Loucy (cell line): ENCODE results near the gene EIF1.

Source experiments
- H2AFZ ChIP-seq: fragments of 200-600 bp; sonication (generic); 2 replicates; pipeline ENCODE4 v1.6.0; 2016; ENCODE audit warnings: antibody characterized with exemption, mild to moderate bottlenecking, low read length, moderate library complexity
- H3F3A ChIP-seq: fragments of 200-600 bp; 2 replicates; pipeline ENCODE4 v1.6.0; 2016; ENCODE audit warnings: antibody characterized with exemption, low read depth, mild to moderate bottlenecking
- H3K27me3 ChIP-seq: fragments of 200-600 bp; sonication (generic); 2 replicates; pipeline ENCODE4 v1.6.1; 2014; ENCODE audit warnings: low read length, mild to moderate bottlenecking; ENCODE audit not compliant: insufficient read depth, poor library complexity, severe bottlenecking
- H3K36me3 ChIP-seq: fragments of 200-600 bp; sonication (generic); 2 replicates; pipeline ENCODE4 v1.6.1; 2016; ENCODE audit warnings: low read length; ENCODE audit not compliant: insufficient read depth
- H3K4me1 ChIP-seq: fragments of 200-600 bp; sonication (generic); 2 replicates; pipeline ENCODE4 v1.5.1; 2014; ENCODE audit warnings: low read length, mild to moderate bottlenecking; ENCODE audit not compliant: insufficient read depth, poor library complexity, severe bottlenecking
- H3K4me2 ChIP-seq: fragments of 200-600 bp; sonication (generic); 2 replicates; pipeline ENCODE4 v1.6.0; 2014; ENCODE audit warnings: antibody characterized with exemption, low read length, low read depth, mild to moderate bottlenecking; ENCODE audit not compliant: poor library complexity, severe bottlenecking
- H3K4me3 ChIP-seq: fragments of 200-600 bp; sonication (generic); 2 replicates; pipeline ENCODE4 v1.5.1; 2014; ENCODE audit warnings: low read length, mild to moderate bottlenecking, mixed read lengths; ENCODE audit not compliant: poor library complexity, severe bottlenecking
- H3K79me2 ChIP-seq: fragments of 200-600 bp; sonication (generic); 2 replicates; pipeline ENCODE4 v1.6.1; 2014; ENCODE audit warnings: low read length; ENCODE audit not compliant: insufficient read depth
- H3K9ac ChIP-seq: fragments of 200-600 bp; sonication (generic); 2 replicates; pipeline ENCODE4 v1.6.0; 2014; ENCODE audit warnings: mild to moderate bottlenecking, low read depth, low read length, moderate library complexity; ENCODE audit not compliant: poor library complexity, severe bottlenecking
- H3K9me2 ChIP-seq: fragments of 200-600 bp; sonication (generic); replicated peaks from 2 replicates; pipeline ENCODE4 v1.6.1; 2016; ENCODE audit warnings: low read depth, low read length, mixed read lengths
- H3K9me3 ChIP-seq: fragments of 200-600 bp; sonication (generic); 2 replicates; pipeline ENCODE4 v1.6.1; 2014; ENCODE audit warnings: mild to moderate bottlenecking, antibody characterized with exemption, low read length, low read depth; ENCODE audit not compliant: insufficient read depth
- H4K20me1 ChIP-seq: fragments of 200-600 bp; sonication (generic); 2 replicates; pipeline ENCODE4 v1.6.0; 2014; ENCODE audit warnings: antibody characterized with exemption, low read length, mild to moderate bottlenecking; ENCODE audit not compliant: insufficient read depth, poor library complexity, severe bottlenecking
- EZH2phosphoT487 ChIP-seq: fragments of 200-600 bp; IDR thresholded peaks from 2 replicates; pipeline ENCODE4 v1.6.1; 2018; ENCODE audit warnings: antibody characterized with exemption, mild to moderate bottlenecking, moderate library complexity, borderline replicate concordance
- TF ChIP-seq, protein P1 (sequence below): fragments of 200-600 bp; sonication (generic); conservative IDR thresholded peaks from 2 replicates; pipeline ENCODE4 v1.5.1; 2014; ENCODE audit warnings: mild to moderate bottlenecking, antibody characterized with exemption, low read length

The EIF1 gene

DNA sequence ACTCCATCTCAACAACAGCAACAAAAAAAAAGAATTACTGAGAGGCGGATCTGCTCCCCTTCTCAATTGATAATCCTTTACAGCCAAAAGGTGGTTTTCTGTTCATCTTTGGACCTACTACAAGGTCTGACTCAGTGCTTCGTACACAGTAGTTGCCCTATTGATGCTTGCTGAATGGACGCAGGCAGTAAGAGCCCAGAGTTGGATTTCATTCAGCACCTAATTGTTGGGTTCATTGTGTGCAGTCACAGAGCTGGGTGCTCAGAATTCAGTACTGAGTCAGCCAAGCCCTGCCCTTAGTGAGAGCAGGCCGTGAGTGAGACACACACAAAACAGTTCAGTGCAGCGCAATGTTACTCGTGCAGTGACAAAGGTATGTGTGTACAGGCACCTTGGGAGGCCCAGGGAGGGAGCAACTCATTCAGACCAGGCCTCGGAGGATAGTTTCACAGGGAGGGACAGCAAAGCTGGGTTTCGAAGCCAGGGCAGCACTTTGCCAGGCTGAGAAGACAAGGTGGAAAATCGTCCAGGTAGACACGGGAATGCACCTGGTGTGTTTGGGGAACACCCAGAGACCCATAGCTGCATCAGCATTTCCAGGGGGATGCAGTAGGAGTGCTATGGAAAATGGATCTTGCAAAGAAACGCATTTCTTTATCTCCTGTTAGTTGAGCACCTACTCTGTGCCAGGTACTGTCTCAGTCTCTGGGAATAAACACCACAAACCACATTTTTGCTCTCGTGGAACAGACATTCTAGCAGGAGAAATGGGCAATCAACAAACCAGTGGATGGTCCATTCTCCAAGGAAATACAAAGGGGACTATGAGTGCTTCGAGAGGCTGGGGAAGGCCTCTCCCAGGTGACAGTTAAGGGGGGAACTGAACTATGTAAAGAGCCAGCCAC, 46.2 kb upstream of the EIF1 start:
- TF ChIP-seq EZH2phosphoT487 = no peak
- TF ChIP-seq, protein P1, sequence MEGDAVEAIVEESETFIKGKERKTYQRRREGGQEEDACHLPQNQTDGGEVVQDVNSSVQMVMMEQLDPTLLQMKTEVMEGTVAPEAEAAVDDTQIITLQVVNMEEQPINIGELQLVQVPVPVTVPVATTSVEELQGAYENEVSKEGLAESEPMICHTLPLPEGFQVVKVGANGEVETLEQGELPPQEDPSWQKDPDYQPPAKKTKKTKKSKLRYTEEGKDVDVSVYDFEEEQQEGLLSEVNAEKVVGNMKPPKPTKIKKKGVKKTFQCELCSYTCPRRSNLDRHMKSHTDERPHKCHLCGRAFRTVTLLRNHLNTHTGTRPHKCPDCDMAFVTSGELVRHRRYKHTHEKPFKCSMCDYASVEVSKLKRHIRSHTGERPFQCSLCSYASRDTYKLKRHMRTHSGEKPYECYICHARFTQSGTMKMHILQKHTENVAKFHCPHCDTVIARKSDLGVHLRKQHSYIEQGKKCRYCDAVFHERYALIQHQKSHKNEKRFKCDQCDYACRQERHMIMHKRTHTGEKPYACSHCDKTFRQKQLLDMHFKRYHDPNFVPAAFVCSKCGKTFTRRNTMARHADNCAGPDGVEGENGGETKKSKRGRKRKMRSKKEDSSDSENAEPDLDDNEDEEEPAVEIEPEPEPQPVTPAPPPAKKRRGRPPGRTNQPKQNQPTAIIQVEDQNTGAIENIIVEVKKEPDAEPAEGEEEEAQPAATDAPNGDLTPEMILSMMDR = no peak
- no peaks in the 10 kb centered on the region for H3K4me1 ChIP-seq
- no peaks in the 10 kb centered on the region for H3K9me2 ChIP-seq
- no peak overlapping the region for H3K4me2 ChIP-seq
- H3K9me3 ChIP-seq = no peaks in the 10 kb centered on the region
- no peaks in the 10 kb centered on the region for H4K20me1 ChIP-seq
- H3K4me3 ChIP-seq = no peak overlapping the region
- H3K36me3 ChIP-seq = no peaks in the 10 kb centered on the region
- H3K9ac ChIP-seq = no peak overlapping the region
- H2AFZ ChIP-seq = no peak overlapping the region
- no peaks in the 10 kb centered on the region for H3K27me3 ChIP-seq
- no peaks in the 10 kb centered on the region for H3F3A ChIP-seq
- no peaks in the 10 kb centered on the region for H3K79me2 ChIP-seq

DNA sequence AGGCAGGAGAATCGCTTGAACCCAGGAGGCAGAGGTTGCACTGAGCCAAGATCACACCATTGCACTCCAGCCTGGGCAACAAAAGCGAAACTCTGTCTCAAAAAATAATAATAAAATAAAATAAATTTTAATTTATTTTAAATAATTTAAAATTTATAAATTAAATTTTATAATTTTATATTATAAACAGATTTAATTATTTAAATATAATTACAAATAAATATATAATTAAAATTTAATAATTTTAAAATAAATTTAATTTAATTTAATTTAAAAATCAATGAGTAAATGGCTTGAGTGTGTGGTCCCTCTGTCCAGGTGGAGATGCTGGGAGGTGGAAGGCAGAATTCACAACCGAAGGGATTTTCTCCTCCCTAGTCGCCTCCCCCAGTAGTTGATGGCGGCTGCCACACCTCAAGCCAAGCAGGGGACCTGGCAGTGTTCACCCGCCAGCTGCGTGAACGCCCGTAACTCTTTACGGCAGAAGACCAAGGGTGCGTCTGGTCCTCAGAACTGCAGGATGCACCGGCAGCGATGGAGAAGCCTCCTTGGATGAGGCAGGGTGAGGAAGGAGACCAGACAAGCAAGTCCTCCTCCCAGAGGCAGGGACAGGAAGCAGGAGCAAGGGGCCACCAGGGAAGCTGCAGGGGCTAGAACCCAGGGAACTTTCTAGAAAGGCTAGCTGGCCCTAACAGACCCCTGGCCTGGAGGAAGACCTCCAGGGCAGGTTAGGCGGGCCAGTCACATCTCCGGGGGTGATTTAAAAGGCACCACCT, 41.5 kb upstream of the EIF1 start:
- no peaks in the 10 kb centered on the region for H4K20me1 ChIP-seq
- H3K9ac ChIP-seq = peak overlapping the region; percentile 27
- no peaks in the 10 kb centered on the region for H3K9me2 ChIP-seq
- no peaks in the 10 kb centered on the region for H3K36me3 ChIP-seq
- H3K79me2 ChIP-seq = no peaks in the 10 kb centered on the region
- H3F3A ChIP-seq = no peaks in the 10 kb centered on the region
- H3K9me3 ChIP-seq = no peaks in the 10 kb centered on the region
- peak overlapping the region; percentile 79 for H3K4me2 ChIP-seq
- peak overlapping the region; percentile 79 for H2AFZ ChIP-seq
- no peaks in the 10 kb centered on the region for H3K27me3 ChIP-seq
- H3K4me3 ChIP-seq = peak overlapping the region; percentile 67
- peaks cover 7% of the 10 kb centered on the region for H3K4me1 ChIP-seq
- TF ChIP-seq, protein P1 = no peak
- no peak for TF ChIP-seq EZH2phosphoT487

DNA sequence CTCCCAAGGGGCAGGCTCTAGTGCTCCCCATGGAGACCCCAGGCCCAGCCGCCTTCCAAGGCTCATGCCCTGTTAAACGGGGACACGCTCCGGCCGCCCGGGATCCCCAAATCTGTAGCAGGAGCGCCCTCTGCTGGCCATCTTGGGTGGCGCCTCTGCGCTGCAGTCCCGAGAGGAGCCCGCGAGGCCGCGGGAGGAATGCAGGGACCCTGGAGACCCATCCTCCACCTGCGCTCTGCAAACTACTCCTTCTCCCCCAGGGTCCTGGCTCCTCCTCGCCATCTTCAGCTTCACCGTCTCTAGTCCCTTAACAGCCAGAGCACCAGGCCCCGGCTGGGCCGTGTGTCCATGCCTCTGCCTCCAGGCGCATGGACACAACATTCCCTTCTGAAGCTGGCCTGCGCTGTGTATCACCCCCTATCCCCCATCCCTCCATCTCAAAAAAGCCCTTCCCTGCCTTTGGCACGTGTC, 40.7 kb upstream of the EIF1 start:
- Histone ChIP-seq H3K4me1 (peaks cover 7% of the 10 kb centered on the region), H3K4me3 (peak overlapping the region; percentile 67), H3K9me2 (no peaks in the 10 kb centered on the region), H3K9ac (peak overlapping the region; percentile 27), H3K27me3 (no peaks in the 10 kb centered on the region), H2AFZ (peak overlapping the region; percentile 79), H3K36me3 (no peaks in the 10 kb centered on the region), H3K79me2 (no peaks in the 10 kb centered on the region), H4K20me1 (no peaks in the 10 kb centered on the region), H3K9me3 (no peaks in the 10 kb centered on the region), H3F3A (no peaks in the 10 kb centered on the region), H3K4me2 (peak overlapping the region; percentile 79)
- TF ChIP-seq EZH2phosphoT487 = no peak
- TF ChIP-seq, protein P1 = peak; percentile 81
